Sigmoid colon (tissue), 7 donors: Measurements from ENCODE around the gene AUTS2. TPM values are rescaled to one million over a fixed set of nuclear protein-coding genes. Genes with fewer than 3 reads are reported as not detected.
A peak's percentile ranks its signal among the peaks of the same experiment; 100 is the strongest.

Source experiments
- DNase-seq: peaks from one replicate; pipeline ENCODE4 v3.0.0-alpha.2; 2019
- H3K27ac ChIP-seq, 4 donors: fragments of 200-600 bp; sonication (generic); one replicate each; pipeline ENCODE4 v1.5.1; 2016 to 2019; ENCODE audit warnings: mild to moderate bottlenecking in 1 of 4
- H3K27me3 ChIP-seq, 3 donors: fragments of 200-600 bp; sonication (generic); one replicate each; pipeline ENCODE4 v1.5.1; 2019; ENCODE audit warnings: mild to moderate bottlenecking in 1 of 3
- H3K36me3 ChIP-seq, 4 donors: fragments of 200-600 bp; sonication (generic); one replicate each; pipeline ENCODE4 v1.5.1; 2016 to 2019
- H3K4me1 ChIP-seq, 4 donors: fragments of 200-600 bp; sonication (generic); one replicate each; pipeline ENCODE4 v1.5.1; 2017 to 2019
- H3K4me3 ChIP-seq, 4 donors: fragments of 200-600 bp; sonication (generic); one replicate each; pipeline ENCODE4 v1.5.1; 2017 to 2019; ENCODE audit warnings: mild to moderate bottlenecking in 2 of 4, moderate library complexity in 1 of 4
- H3K9me3 ChIP-seq, 4 donors: fragments of 200-600 bp in 3 of 4; sonication (generic) in 3 of 4; one replicate each; pipeline versions ENCODE4 v1.5.1 to v1.6.1; 2013 to 2019
- EP300 ChIP-seq, 4 donors: sonication (generic); formaldehyde crosslinking; IDR thresholded peaks; one replicate each; pipeline ENCODE4 v1.6.1; 2017; ENCODE audit warnings: antibody characterized with exemption in 4 of 4
- POLR2A ChIP-seq, 2 donors: fragments of 450-650 bp; IDR thresholded peaks; one replicate each; pipeline ENCODE4 v1.6.1; 2016; ENCODE audit warnings: antibody characterized with exemption in 2 of 2, mild to moderate bottlenecking in 2 of 2, moderate library complexity in 2 of 2
- POLR2AphosphoS5 ChIP-seq, 4 donors: sonication (generic); formaldehyde crosslinking; IDR thresholded peaks; one replicate each; pipeline ENCODE4 v1.6.1; 2017; ENCODE audit warnings: antibody characterized with exemption in 4 of 4
- WGBS, 2 donors: extraction: QIAGEN DNeasy Blood & Tissue Kit; methylation state at CpG; one replicate each; pipeline ENCODE4 v1.1.7; 2013; 5-methylcytosine and 5-hydroxymethylcytosine counted together
- intact Hi-C: fragments of 100-400 bp; cut with DNase I; formaldehyde crosslinking; loops from one replicate; pipeline ENCODE4 v1.15.1; 2023
- polyA plus RNA-seq, 3 donors: library from polyadenylated mRNA; stranded (reverse); fragments of 200-250 nt; gene quantifications; one replicate each; pipeline ENCODE4 v1.2.3, GENCODE V29; 2013
- total RNA-seq, 4 donors: library from RNA; depleted of rRNA; stranded (reverse); fragments of >200 nt; gene quantifications; one replicate each; pipeline ENCODE4 v1.1.0, GENCODE V29; 2016
- TF ChIP-seq, protein P1 (sequence below), 4 experiments: fragments of 450-650 bp in 3 of 4; fragments of 200-600 bp in 1 of 4; IDR thresholded peaks; one replicate each; pipeline ENCODE4 v1.5.1; 2016 to 2019; ENCODE audit warnings: antibody characterized with exemption in 4 of 4, mild to moderate bottlenecking in 3 of 4, moderate library complexity in 2 of 4
- donor health status: healthy with polysubstance abuse.
- donor health status: Bipolar disorder and iron deficiency.
- donor health status: healthy.

AUTS2 gene
- total and polyA plus RNA-seq, 7 donors, result 3.6 to 55.7 (median 25.5) TPM

GRCh38 chr7:69596056-69596455 lies 2.2 kb upstream of the AUTS2 start:
- H3K36me3 ChIP-seq, result no peaks in the 10 kb centered on the region
- no peak overlapping the region for H3K4me3 ChIP-seq
- peaks cover 0 to 25% (median 13%) of the 10 kb centered on the region in 4 donors for H3K4me1 ChIP-seq
- WGBS, 2 donors, result 69 to 88% methylated on average over 7 of the region's 7 CpGs
- TF ChIP-seq, protein P1, sequence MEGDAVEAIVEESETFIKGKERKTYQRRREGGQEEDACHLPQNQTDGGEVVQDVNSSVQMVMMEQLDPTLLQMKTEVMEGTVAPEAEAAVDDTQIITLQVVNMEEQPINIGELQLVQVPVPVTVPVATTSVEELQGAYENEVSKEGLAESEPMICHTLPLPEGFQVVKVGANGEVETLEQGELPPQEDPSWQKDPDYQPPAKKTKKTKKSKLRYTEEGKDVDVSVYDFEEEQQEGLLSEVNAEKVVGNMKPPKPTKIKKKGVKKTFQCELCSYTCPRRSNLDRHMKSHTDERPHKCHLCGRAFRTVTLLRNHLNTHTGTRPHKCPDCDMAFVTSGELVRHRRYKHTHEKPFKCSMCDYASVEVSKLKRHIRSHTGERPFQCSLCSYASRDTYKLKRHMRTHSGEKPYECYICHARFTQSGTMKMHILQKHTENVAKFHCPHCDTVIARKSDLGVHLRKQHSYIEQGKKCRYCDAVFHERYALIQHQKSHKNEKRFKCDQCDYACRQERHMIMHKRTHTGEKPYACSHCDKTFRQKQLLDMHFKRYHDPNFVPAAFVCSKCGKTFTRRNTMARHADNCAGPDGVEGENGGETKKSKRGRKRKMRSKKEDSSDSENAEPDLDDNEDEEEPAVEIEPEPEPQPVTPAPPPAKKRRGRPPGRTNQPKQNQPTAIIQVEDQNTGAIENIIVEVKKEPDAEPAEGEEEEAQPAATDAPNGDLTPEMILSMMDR (IDR thresholded peaks at IDR 0.05), result no peak
- TF ChIP-seq POLR2AphosphoS5 (IDR thresholded peaks at IDR 0.05), result no peak
- no peak for TF ChIP-seq EP300 (IDR thresholded peaks at IDR 0.05)
- TF ChIP-seq POLR2A (IDR thresholded peaks at IDR 0.05), result no peak
- peak overlapping the region in 3 of 4 donors; percentile 90 to 91 (median 91) for H3K27ac ChIP-seq
- intact Hi-C loops, result loop anchor here (5.0 to 10.0 kb wide), 3 partner anchors 176 to 329 kb away; no protein-coding TSS in a partner anchor
- no peak for DNase-seq
- no peaks in the 10 kb centered on the region for H3K9me3 ChIP-seq
- no peaks in the 10 kb centered on the region for H3K27me3 ChIP-seq

DNA sequence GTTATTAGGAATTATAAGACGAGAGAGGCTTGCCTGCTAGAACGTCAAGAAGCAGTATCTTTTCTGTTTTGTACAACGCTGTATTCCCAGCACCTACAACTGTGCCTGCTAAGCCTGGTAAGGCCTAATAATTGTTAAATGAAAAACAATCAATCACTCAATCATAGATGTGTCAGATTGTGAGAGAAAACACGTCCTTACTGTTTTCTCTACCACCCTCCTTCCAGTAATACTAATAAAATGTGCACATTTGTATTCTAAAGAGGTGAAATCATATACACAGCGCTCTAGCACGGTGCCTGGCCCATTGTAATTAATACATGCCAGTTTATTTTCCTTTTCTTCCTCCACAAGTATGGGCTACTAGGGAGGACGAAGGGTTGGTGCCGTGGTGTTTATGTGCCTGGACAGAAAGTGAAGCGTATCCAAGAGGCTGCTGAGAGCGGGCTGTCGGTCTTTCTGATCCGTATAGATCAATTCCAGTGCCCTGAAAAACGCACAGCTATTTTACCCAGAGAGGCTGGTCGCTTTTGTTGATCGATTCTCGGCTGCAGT lies 1.5 kb upstream of the AUTS2 start:
- no peak for TF ChIP-seq POLR2A (IDR thresholded peaks at IDR 0.05)
- no peak for TF ChIP-seq EP300 (IDR thresholded peaks at IDR 0.05)
- no peaks in the 10 kb centered on the region for H3K36me3 ChIP-seq
- intact Hi-C loops, result loop anchor here (5.0 to 10.0 kb wide), 3 partner anchors 176 to 328 kb away; no protein-coding TSS in a partner anchor
- DNase-seq, result no peak
- H3K9me3 ChIP-seq, result no peaks in the 10 kb centered on the region
- H3K4me3 ChIP-seq, result peak overlapping the region; percentile 52 to 90 (median 78)
- H3K27me3 ChIP-seq, result no peaks in the 10 kb centered on the region
- H3K27ac ChIP-seq, result peak overlapping the region; percentile 90 to 92 (median 91)
- 8 to 20% methylated on average over 16 of the region's 16 CpGs for WGBS, 2 donors
- peaks cover 0 to 33% (median 20%) of the 10 kb centered on the region in 4 donors for H3K4me1 ChIP-seq

- no peaks in the 10 kb centered on the region for H3K27me3 ChIP-seq
- no peaks in the 10 kb centered on the region for H3K9me3 ChIP-seq
- peak overlapping the region; percentile 90 to 92 (median 91) for H3K27ac ChIP-seq
- intact Hi-C loops, result loop anchor here (2.0 to 10.0 kb wide), 4 partner anchors 175 to 419 kb away; no protein-coding TSS in a partner anchor
- WGBS, 2 donors, result 1 to 2% methylated on average over 76 to 77 of the region's 78 CpGs
- peak overlapping the region; percentile 52 to 90 (median 78) for H3K4me3 ChIP-seq
- peak; percentile 79 for DNase-seq
- no peak for TF ChIP-seq POLR2A (IDR thresholded peaks at IDR 0.05)
- peak in 1 of 4 donors; percentile 4 for TF ChIP-seq POLR2AphosphoS5 (IDR thresholded peaks at IDR 0.05)
- peaks cover 0 to 38% (median 22%) of the 10 kb centered on the region in 4 donors for H3K4me1 ChIP-seq
- no peaks in the 10 kb centered on the region for H3K36me3 ChIP-seq
Measured at GRCh38 chr7:69597278-69598076, 798 bp upstream of the AUTS2 start.

- Histone ChIP-seq H3K9me3 (no peaks in the 10 kb centered on the region), H3K27me3 (no peaks in the 10 kb centered on the region), H3K27ac (peak overlapping the region; percentile 90 to 92 (median 91)), H3K36me3 (no peaks in the 10 kb centered on the region), H3K4me1 (peaks cover 0 to 50% (median 31%) of the 10 kb centered on the region in 4 donors), H3K4me3 (peak overlapping the region; percentile 68 to 90 (median 90))
- intact Hi-C loops, result loop anchor here (2.0 to 10.0 kb wide), 4 partner anchors 174 to 420 kb away; no protein-coding TSS in a partner anchor
- no peak for TF ChIP-seq EP300 (IDR thresholded peaks at IDR 0.05)
- no peak for TF ChIP-seq POLR2A (IDR thresholded peaks at IDR 0.05)
- TF ChIP-seq POLR2AphosphoS5 (IDR thresholded peaks at IDR 0.05), result peak in 1 of 4 donors; percentile 59
- TF ChIP-seq, protein P1 (IDR thresholded peaks at IDR 0.05), result no peak
- WGBS, 2 donors, result 1% methylated on average over 70 of the region's 70 CpGs
- peak; percentile 76 for DNase-seq
Measured at GRCh38 chr7:69598487-69599285, 411 bp downstream of the AUTS2 start.

GRCh38 chr7:69599286-69599954 lies 1.1 kb downstream of the AUTS2 start:
- Histone ChIP-seq H3K27me3 (no peaks in the 10 kb centered on the region), H3K4me3 (peak overlapping the region; percentile 68 to 90 (median 90)), H3K36me3 (no peaks in the 10 kb centered on the region), H3K27ac (peak overlapping the region; percentile 90 to 92 (median 91)), H3K9me3 (no peaks in the 10 kb centered on the region), H3K4me1 (peaks cover 0 to 53% (median 39%) of the 10 kb centered on the region in 4 donors)
- DNase-seq, result peak; percentile 67
- 1 to 3% methylated on average over 61 of the region's 61 CpGs for WGBS, 2 donors
- TF ChIP-seq EP300 (IDR thresholded peaks at IDR 0.05) (no peak), POLR2AphosphoS5 (IDR thresholded peaks at IDR 0.05) (peak in 2 of 4 donors; percentile 5 to 6), POLR2A (IDR thresholded peaks at IDR 0.05) (no peak)
- TF ChIP-seq, protein P1 (IDR thresholded peaks at IDR 0.05), result no peak
- intact Hi-C loops, result loop anchor here (2.0 to 10.0 kb wide), 4 partner anchors 173 to 421 kb away; no protein-coding TSS in a partner anchor
